ENCODE data around the gene TNIK. TPM values are rescaled to one million over a fixed set of nuclear protein-coding genes. Genes with fewer than 3 reads are reported as not detected.

Gene TNIK
- total RNA-seq, 1 experiment from 2014 or later: 0.69 TPM

- no peaks in the 10 kb centered on the region for H3K36me3 ChIP-seq (ENCODE audit: insufficient read depth, low read length, poor library complexity, severe bottlenecking)
- no peaks in the 10 kb centered on the region for H3K9me3 ChIP-seq (ENCODE audit: low read depth, low read length, poor library complexity, severe bottlenecking)
- no TSS peak for BruUV-seq (replicated peaks)
- peaks cover 8% of the 10 kb centered on the region for H3K4me1 ChIP-seq (ENCODE audit: insufficient read depth, low read length, poor library complexity, severe bottlenecking)
- H3K27ac ChIP-seq (ENCODE audit: low read depth, low read length, poor library complexity, severe bottlenecking): no peak overlapping the region
- CTCF ChIA-PET: no interaction called here
- no peak for DNase-seq (ENCODE audit: low spot score)
- intact Hi-C loops (cut with micrococcal nuclease; ENCODE audit: unreplicated experiment): no loop called here
- H3K27me3 ChIP-seq (replicated peaks; ENCODE audit: insufficient read depth, low read depth, low read length, poor library complexity): no peaks in the 10 kb centered on the region
- H3K4me3 ChIP-seq (ENCODE audit: low read depth, low read length, poor library complexity, severe bottlenecking): no peak overlapping the region
- TF ChIP-seq EZH2 (IDR thresholded peaks at IDR 0.05; ENCODE audit: borderline replicate concordance, low read depth, low read length, poor library complexity, severe bottlenecking) (no peak), CTCF (conservative IDR thresholded peaks at IDR 0.05; ENCODE audit: low read depth, low read length) (no peak)
- POLR2A ChIA-PET (ENCODE audit: low non-redundant PET): no interaction called here
These were observed 178.8 kb downstream of the TNIK start for GRCh38 chr3:171281256-171281992.

- H3K27me3 ChIP-seq (replicated peaks; ENCODE audit: insufficient read depth, low read depth, low read length, poor library complexity): no peaks in the 10 kb centered on the region
- DNase-seq (ENCODE audit: low spot score): no peak
- POLR2A ChIA-PET (ENCODE audit: low non-redundant PET): interaction anchor here (0.6 kb wide), 1 partner anchor 55 kb away, joined by 3 read pairs; no protein-coding TSS in a partner anchor
- no peaks in the 10 kb centered on the region for H3K36me3 ChIP-seq (ENCODE audit: insufficient read depth, low read length, poor library complexity, severe bottlenecking)
- CTCF ChIA-PET: interaction anchor here (0.7 kb wide), 1 partner anchor 376 kb away, joined by 4 read pairs; no protein-coding TSS in a partner anchor
- H3K9me3 ChIP-seq (ENCODE audit: low read depth, low read length, poor library complexity, severe bottlenecking): no peaks in the 10 kb centered on the region
- no TSS peak for BruUV-seq (replicated peaks)
- H3K27ac ChIP-seq (ENCODE audit: low read depth, low read length, poor library complexity, severe bottlenecking): no peak overlapping the region
- H3K4me3 ChIP-seq (ENCODE audit: low read depth, low read length, poor library complexity, severe bottlenecking): no peak overlapping the region
- peaks cover 7% of the 10 kb centered on the region for H3K4me1 ChIP-seq (ENCODE audit: insufficient read depth, low read length, poor library complexity, severe bottlenecking)
- intact Hi-C loops (cut with micrococcal nuclease; ENCODE audit: unreplicated experiment): no loop called here
- TF ChIP-seq EZH2 (IDR thresholded peaks at IDR 0.05; ENCODE audit: borderline replicate concordance, low read depth, low read length, poor library complexity, severe bottlenecking): no peak
- no peak for TF ChIP-seq CTCF (conservative IDR thresholded peaks at IDR 0.05; ENCODE audit: low read depth, low read length)
These were observed 180.2 kb downstream of the TNIK start for GRCh38 chr3:171279972-171280371.

- CTCF ChIA-PET: no interaction called here
These were observed 182.0 kb downstream of the TNIK start for GRCh38 chr3:171278299-171278590.

More at GRCh38 chr3:171278299-171278590, 182.0 kb downstream of the TNIK start:
- POLR2A ChIA-PET (ENCODE audit: low non-redundant PET): no interaction called here
- Histone ChIP-seq H3K27me3 (replicated peaks; ENCODE audit: insufficient read depth, low read depth, low read length, poor library complexity) (no peaks in the 10 kb centered on the region), H3K9me3 (ENCODE audit: low read depth, low read length, poor library complexity, severe bottlenecking) (no peaks in the 10 kb centered on the region), H3K27ac (ENCODE audit: low read depth, low read length, poor library complexity, severe bottlenecking) (no peak overlapping the region), H3K36me3 (ENCODE audit: insufficient read depth, low read length, poor library complexity, severe bottlenecking) (no peaks in the 10 kb centered on the region), H3K4me3 (ENCODE audit: low read depth, low read length, poor library complexity, severe bottlenecking) (no peak overlapping the region), H3K4me1 (ENCODE audit: insufficient read depth, low read length, poor library complexity, severe bottlenecking) (no peaks in the 10 kb centered on the region)
- intact Hi-C loops (cut with micrococcal nuclease; ENCODE audit: unreplicated experiment): no loop called here
- TF ChIP-seq CTCF (conservative IDR thresholded peaks at IDR 0.05; ENCODE audit: low read depth, low read length) (no peak), EZH2 (IDR thresholded peaks at IDR 0.05; ENCODE audit: borderline replicate concordance, low read depth, low read length, poor library complexity, severe bottlenecking) (no peak)
- no TSS peak for BruUV-seq (replicated peaks)
- no peak for DNase-seq (ENCODE audit: low spot score)

Data from A673 (cell line).